Psoas muscle (tissue), 8 donors: ENCODE measurements around the gene GMCL2. TPM values are rescaled to one million over a fixed set of nuclear protein-coding genes. Genes with fewer than 3 reads are reported as not detected.

ENCODE experiments used
- ATAC-seq, 4 donors: fragments of 200-7000 bp; cut with Tn5 transposase; one replicate each; pipeline ENCODE4 v1.9.1; 2020; ENCODE audit warnings: moderate library complexity in 3 of 4, mild to moderate bottlenecking in 2 of 4
- DNase-seq, 2 donors: peaks; one replicate each; pipeline ENCODE4 v3.0.0-alpha.2; 2020
- H3K27ac ChIP-seq: fragments of 200-600 bp; one replicate; pipeline ENCODE4 v1.8.0; 2022
- H3K27me3 ChIP-seq, 3 donors: fragments of 200-600 bp in 1 of 3; one replicate each; pipeline versions ENCODE4 v1.6.1 to v1.8.0; 2013 to 2022; ENCODE audit warnings: low read length in 2 of 3, mild to moderate bottlenecking in 2 of 3, moderate library complexity in 1 of 3; ENCODE audit not compliant: insufficient read depth in 3 of 3
- H3K36me3 ChIP-seq, 2 donors: fragments of 200-600 bp in 1 of 2; one replicate each; pipeline versions ENCODE4 v1.6.1 to v1.8.0; 2013 to 2022; ENCODE audit warnings: low read depth in 1 of 2, mild to moderate bottlenecking in 1 of 2, moderate library complexity in 1 of 2; ENCODE audit not compliant: insufficient read depth in 1 of 2
- H3K4me1 ChIP-seq: fragments of 200-600 bp; one replicate; pipeline ENCODE4 v1.8.0; 2022
- H3K4me3 ChIP-seq: fragments of 200-600 bp; one replicate; pipeline ENCODE4 v1.8.0; 2022; ENCODE audit warnings: mild to moderate bottlenecking
- H3K9me3 ChIP-seq: fragments of 200-600 bp; one replicate; pipeline ENCODE4 v1.8.0; 2022
- WGBS, 3 donors: extraction: QIAGEN DNeasy Blood & Tissue Kit; methylation state at CpG; one replicate each; pipeline versions ENCODE4 v1.1.6 to v1.1.7; 2013; 5-methylcytosine and 5-hydroxymethylcytosine counted together
- intact Hi-C, 2 donors: fragments of 100-400 bp; cut with DNase I; formaldehyde crosslinking; loops; one replicate each; pipeline versions ENCODE4 v1.11.0 to v1.14.2; 2022
- polyA plus RNA-seq, 3 donors: library from polyadenylated mRNA; stranded (reverse); fragments of 200-250 nt; gene quantifications; one replicate each; pipeline ENCODE4 v1.2.3, GENCODE V29; 2013
- total RNA-seq, 4 donors: library from RNA; stranded (reverse); fragmentation: NEBNext Ultra II Directional in 2 of 4; extraction: Animal tissue kit (Norgen Biotek cat#: 25700) in 2 of 4; gene quantifications; one replicate each; pipeline versions ENCODE4 v1.2.1 to v1.2.4, GENCODE V29; 2021 to 2023
- TF ChIP-seq, protein P1 (sequence below): fragments of 200-600 bp; IDR thresholded peaks from one replicate; pipeline ENCODE4 v1.8.0; 2022; ENCODE audit warnings: antibody characterized with exemption
- donor health status: healthy with polysubstance abuse.
- donor health status: DM: no; HTN: no; CAD: no; lungs with moderate emphysema.
- donor health status: Bipolar disorder and iron deficiency.
- donor health status: healthy.
- donor health status: DM: yes; HTN: yes; CAD: no.
- donor health status: DM: no; HTN: no; CAD: no.
- donor health status: DM: no; HTN: no; CAD: no.
- donor health status: DM: yes; HTN: yes; CAD: no.

GMCL2 gene
- total and polyA plus RNA-seq, 7 donors = not detected

DNA sequence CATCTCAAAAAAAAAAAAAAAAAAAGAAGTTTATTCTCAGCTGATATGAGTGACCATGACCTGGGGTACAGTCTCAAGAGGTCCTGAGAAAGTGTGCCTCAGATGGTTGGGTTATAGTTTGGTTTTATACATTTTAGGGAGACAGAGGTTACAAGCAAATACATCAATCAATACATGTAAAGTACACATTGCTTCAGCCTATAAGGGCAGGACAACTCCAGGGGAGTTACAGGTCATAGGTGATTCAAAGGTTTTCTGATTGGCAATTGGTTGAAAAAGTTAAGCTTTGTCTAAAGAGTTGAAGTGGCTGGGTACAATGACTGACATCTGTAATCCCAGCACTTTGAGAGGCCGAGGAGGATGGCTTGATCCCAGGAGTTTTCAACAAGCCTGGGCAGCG lies 2.3 kb upstream of the GMCL2 start:
- Histone ChIP-seq H3K27me3 (no peaks in the 10 kb centered on the region), H3K36me3 (no peaks in the 10 kb centered on the region), H3K4me3 (no peak overlapping the region), H3K27ac (no peak overlapping the region), H3K4me1 (no peaks in the 10 kb centered on the region), H3K9me3 (no peaks in the 10 kb centered on the region)
- intact Hi-C loops = no loop called here
- TF ChIP-seq, protein P1, sequence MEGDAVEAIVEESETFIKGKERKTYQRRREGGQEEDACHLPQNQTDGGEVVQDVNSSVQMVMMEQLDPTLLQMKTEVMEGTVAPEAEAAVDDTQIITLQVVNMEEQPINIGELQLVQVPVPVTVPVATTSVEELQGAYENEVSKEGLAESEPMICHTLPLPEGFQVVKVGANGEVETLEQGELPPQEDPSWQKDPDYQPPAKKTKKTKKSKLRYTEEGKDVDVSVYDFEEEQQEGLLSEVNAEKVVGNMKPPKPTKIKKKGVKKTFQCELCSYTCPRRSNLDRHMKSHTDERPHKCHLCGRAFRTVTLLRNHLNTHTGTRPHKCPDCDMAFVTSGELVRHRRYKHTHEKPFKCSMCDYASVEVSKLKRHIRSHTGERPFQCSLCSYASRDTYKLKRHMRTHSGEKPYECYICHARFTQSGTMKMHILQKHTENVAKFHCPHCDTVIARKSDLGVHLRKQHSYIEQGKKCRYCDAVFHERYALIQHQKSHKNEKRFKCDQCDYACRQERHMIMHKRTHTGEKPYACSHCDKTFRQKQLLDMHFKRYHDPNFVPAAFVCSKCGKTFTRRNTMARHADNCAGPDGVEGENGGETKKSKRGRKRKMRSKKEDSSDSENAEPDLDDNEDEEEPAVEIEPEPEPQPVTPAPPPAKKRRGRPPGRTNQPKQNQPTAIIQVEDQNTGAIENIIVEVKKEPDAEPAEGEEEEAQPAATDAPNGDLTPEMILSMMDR = no peak
- DNase-seq (no peak), ATAC-seq (no peak)
- WGBS, 3 donors = 39 to 66% (median 48%) methylated on average over 2 of the region's 2 CpGs

DNA sequence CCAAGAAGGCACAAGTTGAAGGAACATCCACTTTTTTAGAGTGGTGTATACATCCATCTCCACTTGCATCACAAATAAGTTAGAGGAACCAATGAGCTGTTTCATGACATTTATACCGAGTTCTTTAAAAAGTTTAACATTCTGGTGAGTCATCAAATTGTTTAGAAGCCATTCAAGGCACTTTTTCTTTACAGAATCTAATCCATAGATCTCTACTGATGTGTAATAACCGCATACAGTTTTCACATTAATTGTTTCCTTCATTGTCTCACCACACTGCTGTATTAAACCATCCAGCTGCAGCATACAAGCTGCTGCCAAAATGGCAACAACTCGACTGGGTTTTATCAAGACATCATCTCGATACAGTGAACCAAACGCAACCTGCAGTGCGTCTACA lies 744 bp downstream of the GMCL2 start:
- no peaks in the 10 kb centered on the region for H3K27me3 ChIP-seq
- no peak for ATAC-seq
- no peak overlapping the region for H3K27ac ChIP-seq
- TF ChIP-seq, protein P1 = no peak
- H3K9me3 ChIP-seq = no peaks in the 10 kb centered on the region
- DNase-seq = no peak
- no peak overlapping the region for H3K4me3 ChIP-seq
- intact Hi-C loops = no loop called here
- WGBS, 3 donors = 58 to 65% (median 63%) methylated on average over 6 of the region's 6 CpGs
- no peaks in the 10 kb centered on the region for H3K4me1 ChIP-seq
- H3K36me3 ChIP-seq = no peaks in the 10 kb centered on the region

DNA sequence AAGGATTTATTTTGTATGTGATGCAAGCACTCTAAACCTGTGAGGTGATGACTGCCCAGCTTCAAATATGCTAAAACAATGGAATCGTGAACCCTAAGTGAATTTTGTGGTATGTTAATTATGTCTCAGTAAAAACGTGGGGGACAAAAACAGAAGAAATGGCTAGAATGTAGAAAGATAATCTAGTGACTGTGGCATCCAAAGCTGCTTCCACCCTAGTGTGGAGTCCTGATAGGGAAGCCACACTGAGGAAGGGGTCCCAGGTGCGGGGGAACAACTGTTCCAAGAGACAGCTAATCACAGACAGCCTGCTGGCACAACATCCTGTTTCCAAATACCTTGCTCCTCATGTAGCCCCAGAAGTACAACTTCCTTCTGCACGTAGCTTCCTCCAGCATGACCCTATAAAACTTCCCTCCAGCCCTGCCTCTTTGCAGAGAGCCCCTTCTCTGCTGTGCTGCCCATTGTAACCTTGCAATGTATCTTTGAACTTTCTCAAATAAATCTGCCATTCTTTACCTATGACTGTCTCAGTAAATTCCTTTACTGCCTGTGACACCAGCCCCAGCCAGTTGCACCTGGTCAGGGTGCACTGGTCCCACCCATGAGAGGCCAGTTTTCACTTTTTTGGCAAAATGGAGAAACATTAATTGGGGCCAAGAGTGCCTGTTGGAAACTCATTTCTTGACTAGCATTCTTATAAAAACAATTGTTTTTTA lies 4.9 kb downstream of the GMCL2 start:
- H3K4me1 ChIP-seq = no peaks in the 10 kb centered on the region
- peaks cover 0 to 2% (median 0%) of the 10 kb centered on the region in 3 donors for H3K27me3 ChIP-seq
- intact Hi-C loops = no loop called here
- H3K4me3 ChIP-seq = no peak overlapping the region
- H3K9me3 ChIP-seq = no peaks in the 10 kb centered on the region
- DNase-seq = no peak
- no peak for ATAC-seq
- no peaks in the 10 kb centered on the region for H3K36me3 ChIP-seq
- H3K27ac ChIP-seq = no peak overlapping the region
- WGBS, 3 donors = 46 to 53% (median 50%) methylated on average over 4 of the region's 4 CpGs
- TF ChIP-seq, protein P1 = no peak

DNA sequence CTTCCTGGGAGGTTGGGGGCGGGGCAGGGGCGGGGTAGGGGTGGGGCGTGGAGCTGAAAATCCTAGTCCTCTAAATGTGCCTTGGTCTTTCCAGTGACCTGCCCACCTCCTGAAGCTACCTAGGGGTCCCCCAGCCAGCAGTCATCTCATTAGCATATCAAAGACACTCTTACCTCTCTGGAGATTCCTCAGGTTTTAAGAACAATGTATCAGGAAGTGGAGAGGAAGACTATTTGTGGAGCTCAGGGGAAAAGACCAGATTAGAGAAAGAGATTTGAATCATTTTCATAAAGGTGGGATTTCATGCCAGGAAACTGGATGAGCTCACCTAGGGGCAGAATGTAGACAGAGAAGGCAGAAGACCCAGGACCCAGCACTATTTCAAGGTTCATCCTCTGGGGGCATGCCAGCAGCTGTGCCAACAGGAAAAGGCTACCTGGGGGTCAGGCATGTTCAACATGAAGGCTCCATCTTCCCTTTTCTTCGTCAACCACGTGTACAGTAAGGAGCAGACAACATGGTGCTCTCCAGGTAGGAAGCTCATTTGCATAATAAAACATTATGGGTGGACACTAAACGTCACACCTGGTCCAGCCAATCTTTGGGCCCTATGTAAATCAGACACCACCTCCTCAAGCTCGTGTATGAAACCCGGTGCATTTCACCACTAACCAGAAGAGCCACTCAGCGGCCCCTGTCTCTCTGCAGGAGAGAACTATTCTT lies 6.9 kb downstream of the GMCL2 start:
- H3K36me3 ChIP-seq = no peaks in the 10 kb centered on the region
- H3K4me1 ChIP-seq = no peaks in the 10 kb centered on the region
- no peak overlapping the region for H3K4me3 ChIP-seq
- ATAC-seq = no peak
- 30 to 34% (median 32%) methylated on average over 9 of the region's 9 CpGs for WGBS, 3 donors
- peaks cover 0 to 2% (median 0%) of the 10 kb centered on the region in 3 donors for H3K27me3 ChIP-seq
- H3K27ac ChIP-seq = no peak overlapping the region
- no peaks in the 10 kb centered on the region for H3K9me3 ChIP-seq
- DNase-seq = no peak
- TF ChIP-seq, protein P1 = no peak
- intact Hi-C loops = loop anchor here in 1 of 2 donors (1.0 kb wide), 1 partner anchor 26 kb away; no protein-coding TSS in a partner anchor
